Inferior parietal cortex (tissue), 1 donor: Measurements from ENCODE around the gene FCER1G.

Experiments used
- DNase-seq: peaks from one replicate; pipeline ENCODE4 v3.0.0-alpha.2; 2016; ENCODE audit errors: extremely low spot score

FCER1G gene

GRCh38 chr1:161266202-161266601 is 51.1 kb downstream of the FCER1G start:
- no peak for DNase-seq

GRCh38 chr1:161266836-161267235 is 51.7 kb downstream of the FCER1G start:
- no peak for DNase-seq

GRCh38 chr1:161267321-161267720 is 52.2 kb downstream of the FCER1G start:
- no peak for DNase-seq
